SKM-1 (cell line): ENCODE data around the gene IRF8.
"Not testable (repeated sequence)": the region's sequence is repeated elsewhere in the genome, so short reads cannot be mapped to it uniquely, and the experiment has no call there.

ENCODE experiments used
- DNase-seq: peaks from one replicate; lab custom pipeline; 2025; ENCODE audit not compliant: unreplicated experiment; lab: John Stamatoyannopoulos, UW

IRF8 gene

DNA sequence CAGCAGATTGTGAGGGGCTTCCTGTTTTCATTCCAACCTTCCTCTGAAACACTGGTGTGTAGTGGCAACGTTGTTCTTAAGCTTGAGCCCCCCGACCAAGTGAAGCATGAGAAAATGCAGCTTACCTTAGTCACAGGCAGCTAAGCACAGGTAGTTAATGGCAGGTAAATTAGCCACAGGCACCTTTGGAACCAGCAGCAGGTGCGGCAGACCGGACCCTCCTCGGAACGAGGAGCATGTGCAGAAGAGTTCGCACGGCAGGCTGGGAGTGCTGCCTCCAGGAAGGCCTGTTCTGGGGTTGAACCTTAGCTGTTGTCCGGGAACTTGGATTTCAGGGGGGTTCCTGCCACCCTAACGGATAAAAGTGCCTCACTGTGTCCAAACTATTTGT lies 7.2 kb upstream of the IRF8 start:
- DNase-seq, result no peak

GRCh38 chr16:85892760-85893159 lies 6.2 kb upstream of the IRF8 start:
- DNase-seq, result no peak

DNA sequence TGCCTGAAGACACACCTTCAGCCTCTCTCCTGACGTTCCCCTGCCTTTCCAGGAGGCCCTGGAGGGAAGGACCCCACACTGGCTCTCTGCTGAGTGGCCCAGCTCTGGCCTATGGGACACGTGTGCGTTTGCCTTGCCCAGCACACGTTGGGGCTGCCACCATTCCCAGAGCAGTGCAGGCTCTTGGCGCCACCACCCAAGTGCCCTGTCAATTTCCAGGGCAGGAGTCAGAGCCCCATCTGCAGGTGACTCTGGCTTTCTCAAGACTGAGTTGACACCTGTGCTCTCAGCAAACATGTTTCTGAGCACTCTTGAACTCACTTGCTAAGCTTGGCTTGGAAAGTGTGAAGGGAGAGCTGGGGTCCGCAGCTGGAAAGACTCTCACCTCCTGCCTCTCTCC lies 4.7 kb upstream of the IRF8 start:
- DNase-seq, result no peak

- no peak for DNase-seq
Observed at GRCh38 chr16:85897382-85897781, 1.6 kb upstream of the IRF8 start.

- DNase-seq, result no peak
Observed at GRCh38 chr16:85899444-85899843, 482 bp downstream of the IRF8 start.

- DNase-seq, result no peak
Observed at GRCh38 chr16:85900027-85900792, 1.2 kb downstream of the IRF8 start.

GRCh38 chr16:85901110-85901509 lies 2.1 kb downstream of the IRF8 start:
- DNase-seq, result no peak

DNA sequence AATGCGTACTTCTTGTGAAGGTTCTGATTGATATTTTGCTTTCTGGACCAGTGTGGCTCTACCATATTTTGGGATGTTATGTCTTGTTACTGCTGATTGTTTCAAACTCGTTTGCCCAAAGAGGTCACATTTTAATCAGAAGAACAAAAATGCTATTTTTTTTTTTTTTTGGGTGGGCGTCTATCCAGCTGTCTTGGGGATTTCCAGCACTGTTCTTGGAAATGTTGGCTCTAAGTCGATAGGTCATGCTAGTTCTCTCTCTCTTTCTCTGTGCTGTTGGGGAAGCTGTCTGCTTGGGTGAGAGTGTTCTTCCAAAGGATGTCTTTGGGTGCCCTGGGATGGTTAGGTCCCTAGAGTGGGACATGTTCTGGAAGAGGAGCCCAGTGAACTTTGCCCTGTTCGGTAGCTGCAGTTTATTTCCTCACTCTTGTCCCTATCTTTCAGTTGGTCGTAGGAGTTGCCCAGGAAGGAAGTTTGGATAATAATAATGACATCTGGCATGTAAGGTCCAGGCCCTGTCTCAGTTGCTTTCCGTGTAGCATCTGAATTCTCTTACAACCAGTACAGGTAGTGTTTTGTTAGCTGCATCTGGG lies 2.9 kb downstream of the IRF8 start:
- no peak for DNase-seq

- no peak for DNase-seq
Observed at GRCh38 chr16:85902366-85903155, 3.6 kb downstream of the IRF8 start.

DNA sequence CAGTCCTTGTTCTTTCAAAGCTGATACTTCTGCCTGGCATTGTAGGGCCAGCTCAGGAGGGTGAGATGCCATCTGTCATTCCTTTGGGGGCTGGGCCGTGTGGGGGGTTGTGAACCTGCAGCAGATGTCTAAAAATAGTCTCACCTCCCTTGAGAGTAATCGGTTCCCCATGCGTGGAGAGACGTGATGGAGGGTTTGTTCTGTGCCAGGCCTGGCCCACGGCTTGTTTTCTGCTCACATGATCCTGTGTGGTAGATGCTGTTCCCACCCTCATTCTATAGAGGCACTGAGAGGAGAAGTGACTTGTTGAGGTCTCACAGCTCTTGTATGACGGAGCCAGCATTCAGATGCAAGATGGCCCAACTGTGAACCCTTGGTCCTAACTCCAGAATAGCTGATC lies 4.6 kb downstream of the IRF8 start:
- DNase-seq, result no peak

GRCh38 chr16:85905110-85906095 lies 6.4 kb downstream of the IRF8 start:
- DNase-seq, result no peak

- DNase-seq, result no peak
Observed at GRCh38 chr16:85906349-85906748, 7.4 kb downstream of the IRF8 start.

DNA sequence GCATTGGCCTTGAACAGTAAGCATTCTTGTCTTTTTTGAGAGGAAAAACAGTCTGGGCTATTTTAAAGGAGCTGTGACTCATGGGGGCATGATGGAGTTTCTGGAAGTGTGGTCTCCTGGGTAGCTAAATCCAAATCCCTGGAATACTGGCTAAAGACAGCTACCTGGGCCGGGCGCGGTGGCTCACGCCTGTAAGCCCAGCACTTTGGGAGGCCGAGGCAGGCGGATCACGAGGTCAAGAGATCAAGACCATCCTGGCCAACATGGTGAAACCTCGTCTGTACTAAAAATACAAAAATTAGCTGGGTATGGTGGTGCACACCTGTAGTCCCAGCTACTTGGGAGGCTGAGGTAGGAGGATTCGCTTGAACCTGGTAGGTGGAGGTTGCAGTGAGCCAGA lies 8.3 kb downstream of the IRF8 start:
- DNase-seq, result not testable (repeated sequence)

DNA sequence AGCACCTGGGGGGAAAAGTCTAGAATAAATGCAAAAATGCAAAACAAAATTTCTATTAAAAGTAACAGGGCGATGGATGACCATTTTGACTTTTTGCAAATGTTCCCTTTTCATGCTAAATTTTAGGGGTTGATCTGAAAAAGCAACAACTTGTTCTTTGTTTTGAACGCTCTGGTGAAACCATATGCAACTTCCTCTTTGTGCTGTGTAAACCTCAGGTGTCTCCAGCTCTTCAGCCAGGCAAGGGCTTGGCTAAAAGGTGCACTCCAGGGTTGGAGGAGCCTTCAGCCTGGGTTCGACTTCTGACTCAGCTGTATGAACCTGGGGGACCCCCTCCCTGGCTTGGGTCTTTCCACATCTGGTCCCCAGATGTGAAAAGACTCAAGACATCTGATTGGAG lies 9.5 kb downstream of the IRF8 start:
- no peak for DNase-seq

GRCh38 chr16:85908889-85909589 lies 10.1 kb downstream of the IRF8 start:
- no peak for DNase-seq

DNA sequence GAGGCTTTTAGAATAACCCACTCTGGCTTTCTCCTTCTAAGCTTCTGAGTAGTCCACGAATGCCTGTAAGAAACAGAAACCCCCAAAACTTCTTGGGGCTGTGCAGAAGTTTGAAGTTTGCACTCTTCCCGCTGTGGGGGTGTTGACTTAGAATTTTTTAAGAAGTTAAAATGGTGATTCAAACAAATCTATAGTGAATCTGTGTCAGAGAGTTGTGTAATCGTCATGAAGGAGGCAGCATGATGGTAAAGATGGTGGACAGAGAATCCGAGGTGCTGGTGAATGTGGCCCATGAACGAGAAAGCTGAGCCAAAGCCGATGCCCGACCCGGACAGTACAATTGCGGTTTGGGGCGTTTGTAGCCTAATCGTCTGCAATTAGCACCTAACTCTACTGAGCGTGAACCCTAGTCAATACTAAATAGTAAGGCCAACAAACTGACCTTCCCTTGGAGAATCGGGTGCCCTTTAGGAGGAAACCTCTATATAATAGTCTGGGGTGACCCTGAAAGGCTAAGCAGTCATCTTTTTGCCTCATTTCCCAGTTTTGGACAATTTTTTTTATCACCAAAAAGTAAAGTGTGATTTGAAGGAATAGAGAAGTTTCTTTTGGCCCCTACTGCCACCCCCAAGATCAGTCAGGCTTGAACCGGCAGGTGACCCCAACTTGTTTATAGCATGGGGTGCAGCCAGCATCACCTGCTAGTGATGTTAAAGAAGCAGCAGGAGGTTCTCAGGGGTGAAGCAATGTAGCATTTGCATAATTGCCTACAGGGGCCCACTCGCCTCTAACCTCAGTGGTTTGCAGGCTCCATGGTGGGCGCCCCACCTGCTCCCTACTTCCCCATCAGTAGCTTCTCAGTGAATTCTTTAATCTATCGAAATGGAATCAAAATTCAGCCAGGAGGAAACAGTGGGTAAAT lies 11.2 kb downstream of the IRF8 start:
- no peak for DNase-seq

DNA sequence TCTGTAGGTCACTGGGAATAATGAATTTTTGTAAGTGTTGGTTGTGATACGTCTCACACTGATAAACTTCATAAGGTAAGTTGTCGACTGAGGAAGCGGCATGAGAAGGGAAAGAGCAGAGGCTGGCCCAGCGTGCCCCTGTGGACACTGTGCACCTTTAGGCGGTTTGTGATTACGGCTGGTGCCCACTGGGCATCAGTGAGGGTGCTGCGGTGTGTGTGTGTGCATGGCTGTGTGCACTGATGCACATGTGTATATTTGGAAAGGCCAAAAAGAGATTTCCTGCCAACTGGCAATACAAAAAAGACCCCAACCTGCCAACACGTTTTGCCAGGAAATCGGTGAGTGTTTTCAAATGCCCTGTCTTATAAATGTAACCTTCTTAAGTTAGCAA lies 11.9 kb downstream of the IRF8 start:
- no peak for DNase-seq

- DNase-seq, result no peak
Observed at GRCh38 chr16:85911251-85911930, 12.4 kb downstream of the IRF8 start.
